ENCODE data around the gene ADCY6.

DNA sequence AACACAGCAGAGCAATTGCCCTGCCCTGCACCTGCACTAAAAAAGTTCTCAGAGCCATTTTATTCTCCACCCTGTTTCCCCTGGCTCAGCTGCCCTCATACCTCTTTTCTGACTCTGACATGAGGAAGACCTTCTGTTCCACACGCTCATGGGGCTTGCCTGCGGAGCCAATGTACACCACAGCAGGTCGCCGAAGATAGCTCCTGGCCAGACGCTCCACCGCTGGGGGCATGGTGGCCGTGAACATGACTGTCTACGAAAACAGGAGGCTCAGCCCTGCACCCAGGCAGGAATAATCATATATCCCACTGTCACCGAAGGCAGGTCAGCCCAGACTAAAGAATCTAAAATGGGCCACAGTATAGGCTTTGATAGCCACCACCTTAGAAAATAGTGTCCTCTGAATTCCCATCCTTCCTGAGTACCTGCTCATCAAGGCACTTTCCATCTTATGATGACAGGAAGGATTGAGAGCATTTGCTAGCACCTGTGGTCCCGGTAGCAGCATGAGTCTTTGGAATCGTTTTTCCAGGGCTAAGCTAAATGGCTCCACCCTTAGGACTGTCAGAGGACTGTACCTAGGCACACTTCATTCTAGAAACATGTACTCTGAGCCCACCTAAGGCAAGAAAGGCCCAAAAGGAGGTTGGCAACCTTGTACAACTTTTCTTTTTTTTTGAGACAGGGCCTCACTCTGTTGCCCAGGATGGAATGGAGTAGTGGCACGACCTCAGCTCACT is 43.6 kb upstream of the ADCY6 start:
- TF ChIP-seq, protein P1, sequence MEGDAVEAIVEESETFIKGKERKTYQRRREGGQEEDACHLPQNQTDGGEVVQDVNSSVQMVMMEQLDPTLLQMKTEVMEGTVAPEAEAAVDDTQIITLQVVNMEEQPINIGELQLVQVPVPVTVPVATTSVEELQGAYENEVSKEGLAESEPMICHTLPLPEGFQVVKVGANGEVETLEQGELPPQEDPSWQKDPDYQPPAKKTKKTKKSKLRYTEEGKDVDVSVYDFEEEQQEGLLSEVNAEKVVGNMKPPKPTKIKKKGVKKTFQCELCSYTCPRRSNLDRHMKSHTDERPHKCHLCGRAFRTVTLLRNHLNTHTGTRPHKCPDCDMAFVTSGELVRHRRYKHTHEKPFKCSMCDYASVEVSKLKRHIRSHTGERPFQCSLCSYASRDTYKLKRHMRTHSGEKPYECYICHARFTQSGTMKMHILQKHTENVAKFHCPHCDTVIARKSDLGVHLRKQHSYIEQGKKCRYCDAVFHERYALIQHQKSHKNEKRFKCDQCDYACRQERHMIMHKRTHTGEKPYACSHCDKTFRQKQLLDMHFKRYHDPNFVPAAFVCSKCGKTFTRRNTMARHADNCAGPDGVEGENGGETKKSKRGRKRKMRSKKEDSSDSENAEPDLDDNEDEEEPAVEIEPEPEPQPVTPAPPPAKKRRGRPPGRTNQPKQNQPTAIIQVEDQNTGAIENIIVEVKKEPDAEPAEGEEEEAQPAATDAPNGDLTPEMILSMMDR (IDR thresholded peaks at IDR 0.05): no peak
- no peak for TF ChIP-seq POLR2AphosphoS5 (IDR thresholded peaks at IDR 0.05; ENCODE audit: low read depth, low read length)
- TF ChIP-seq, protein P2, sequence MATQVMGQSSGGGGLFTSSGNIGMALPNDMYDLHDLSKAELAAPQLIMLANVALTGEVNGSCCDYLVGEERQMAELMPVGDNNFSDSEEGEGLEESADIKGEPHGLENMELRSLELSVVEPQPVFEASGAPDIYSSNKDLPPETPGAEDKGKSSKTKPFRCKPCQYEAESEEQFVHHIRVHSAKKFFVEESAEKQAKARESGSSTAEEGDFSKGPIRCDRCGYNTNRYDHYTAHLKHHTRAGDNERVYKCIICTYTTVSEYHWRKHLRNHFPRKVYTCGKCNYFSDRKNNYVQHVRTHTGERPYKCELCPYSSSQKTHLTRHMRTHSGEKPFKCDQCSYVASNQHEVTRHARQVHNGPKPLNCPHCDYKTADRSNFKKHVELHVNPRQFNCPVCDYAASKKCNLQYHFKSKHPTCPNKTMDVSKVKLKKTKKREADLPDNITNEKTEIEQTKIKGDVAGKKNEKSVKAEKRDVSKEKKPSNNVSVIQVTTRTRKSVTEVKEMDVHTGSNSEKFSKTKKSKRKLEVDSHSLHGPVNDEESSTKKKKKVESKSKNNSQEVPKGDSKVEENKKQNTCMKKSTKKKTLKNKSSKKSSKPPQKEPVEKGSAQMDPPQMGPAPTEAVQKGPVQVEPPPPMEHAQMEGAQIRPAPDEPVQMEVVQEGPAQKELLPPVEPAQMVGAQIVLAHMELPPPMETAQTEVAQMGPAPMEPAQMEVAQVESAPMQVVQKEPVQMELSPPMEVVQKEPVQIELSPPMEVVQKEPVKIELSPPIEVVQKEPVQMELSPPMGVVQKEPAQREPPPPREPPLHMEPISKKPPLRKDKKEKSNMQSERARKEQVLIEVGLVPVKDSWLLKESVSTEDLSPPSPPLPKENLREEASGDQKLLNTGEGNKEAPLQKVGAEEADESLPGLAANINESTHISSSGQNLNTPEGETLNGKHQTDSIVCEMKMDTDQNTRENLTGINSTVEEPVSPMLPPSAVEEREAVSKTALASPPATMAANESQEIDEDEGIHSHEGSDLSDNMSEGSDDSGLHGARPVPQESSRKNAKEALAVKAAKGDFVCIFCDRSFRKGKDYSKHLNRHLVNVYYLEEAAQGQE (IDR thresholded peaks at IDR 0.05; ENCODE audit: insufficient read depth in 1 of 2, low read depth in 2 of 2, low read length in 1 of 2): no peak
- no peak for TF ChIP-seq TCF7L2 (IDR thresholded peaks at IDR 0.05; ENCODE audit: low read depth, low read length)
- no peak for TF ChIP-seq SIN3A (IDR thresholded peaks at IDR 0.05; ENCODE audit: borderline replicate concordance, insufficient read depth, low read depth, low read length)
